Measurements from ENCODE around the gene PRODH2. TPM values are rescaled to one million over a fixed set of nuclear protein-coding genes. Genes with fewer than 3 reads are reported as not detected.

The PRODH2 gene
- total RNA-seq, 4 donors from 2014 or later: 0.13 TPM; not detected in 3

GRCh38 chr19:35852029-35852780 lies 39.6 kb upstream of the PRODH2 start, which contains the start of gene NPHS1:
Gene NPHS1, minus strand, starts transcription at chr19:35852504. Its CDS starts 667 bp downstream, at chr19:35851837.
- H3K4me3 ChIP-seq: no peak within 1 kb of the TSS
- TF ChIP-seq POLR2A (IDR thresholded peaks at IDR 0.05): no peak
- TF ChIP-seq CTCF (IDR thresholded peaks at IDR 0.05 in 4 of 5, conservative IDR thresholded peaks at IDR 0.05 in 1 of 5): no peak
- DNase-seq: no peak
- no peaks in the 10 kb centered on the region for H3K9me3 ChIP-seq
- no peaks in the 10 kb centered on the region for H3K36me3 ChIP-seq
- intact Hi-C loops (cut with DNase I; ENCODE audit: low total_unique reads): no loop called here
- peaks cover 0 to 3% of the 10 kb centered on the region in 2 donors for H3K4me1 ChIP-seq
- no peak for ATAC-seq
- in situ Hi-C loops (cut with MboI; ENCODE audit: low sequenced_read_pairs in 4 of 4): no loop called here
- no peak within 1 kb of the TSS for H3K27ac ChIP-seq
- peaks cover 56 to 66% (median 65%) of the 10 kb centered on the region in 3 donors for H3K27me3 ChIP-seq

- no peaks in the 10 kb centered on the region for H3K36me3 ChIP-seq
- in situ Hi-C loops (cut with MboI; ENCODE audit: low sequenced_read_pairs in 4 of 4): no loop called here
- H3K27me3 ChIP-seq: peaks cover 49 to 65% (median 63%) of the 10 kb centered on the region in 3 donors
- intact Hi-C loops (cut with DNase I; ENCODE audit: low total_unique reads): no loop called here
- no peaks in the 10 kb centered on the region for H3K9me3 ChIP-seq
- no peak for TF ChIP-seq POLR2A (IDR thresholded peaks at IDR 0.05)
- no peak for TF ChIP-seq CTCF (IDR thresholded peaks at IDR 0.05 in 4 of 5, conservative IDR thresholded peaks at IDR 0.05 in 1 of 5)
- ATAC-seq (no peak), DNase-seq (no peak)
- no peaks in the 10 kb centered on the region for H3K4me1 ChIP-seq
- H3K27ac ChIP-seq: no peak overlapping the region
- no peak overlapping the region for H3K4me3 ChIP-seq
These were observed 38.8 kb upstream of the PRODH2 start for GRCh38 chr19:35851213-35852028.

GRCh38 chr19:35848919-35849505 lies 36.4 kb upstream of the PRODH2 start:
- no peak overlapping the region for H3K27ac ChIP-seq
- no peak for DNase-seq
- no peak for ATAC-seq
- no peak overlapping the region for H3K4me3 ChIP-seq
- in situ Hi-C loops (cut with MboI; ENCODE audit: low sequenced_read_pairs in 4 of 4) (no loop called here), intact Hi-C loops (cut with DNase I; ENCODE audit: low total_unique reads) (no loop called here)
- no peaks in the 10 kb centered on the region for H3K9me3 ChIP-seq
- TF ChIP-seq POLR2A (IDR thresholded peaks at IDR 0.05) (no peak), CTCF (IDR thresholded peaks at IDR 0.05 in 4 of 5, conservative IDR thresholded peaks at IDR 0.05 in 1 of 5) (no peak)
- peaks cover 0 to 3% of the 10 kb centered on the region in 2 donors for H3K4me1 ChIP-seq
- peaks cover 54 to 67% (median 64%) of the 10 kb centered on the region in 3 donors for H3K27me3 ChIP-seq
- H3K36me3 ChIP-seq: no peaks in the 10 kb centered on the region

GRCh38 chr19:35848486-35848885 lies 35.8 kb upstream of the PRODH2 start:
- Histone ChIP-seq H3K27ac (no peak overlapping the region), H3K4me3 (no peak overlapping the region), H3K36me3 (no peaks in the 10 kb centered on the region), H3K4me1 (peaks cover 0 to 3% of the 10 kb centered on the region in 2 donors), H3K27me3 (peaks cover 59 to 71% (median 66%) of the 10 kb centered on the region in 3 donors), H3K9me3 (no peaks in the 10 kb centered on the region)
- intact Hi-C loops (cut with DNase I; ENCODE audit: low total_unique reads): no loop called here
- ATAC-seq (no peak), DNase-seq (no peak)
- TF ChIP-seq CTCF (IDR thresholded peaks at IDR 0.05 in 4 of 5, conservative IDR thresholded peaks at IDR 0.05 in 1 of 5) (no peak), POLR2A (IDR thresholded peaks at IDR 0.05) (no peak)
- in situ Hi-C loops (cut with MboI; ENCODE audit: low sequenced_read_pairs in 4 of 4): no loop called here
